ENCODE results near the gene SOX10. TPM values are rescaled to one million over a fixed set of nuclear protein-coding genes. Genes with fewer than 3 reads are reported as not detected.

Gene SOX10
- total RNA-seq, 4 donors from 2014 or later = 0.17 to 0.62 (median 0.59) TPM; not detected in 1

DNA sequence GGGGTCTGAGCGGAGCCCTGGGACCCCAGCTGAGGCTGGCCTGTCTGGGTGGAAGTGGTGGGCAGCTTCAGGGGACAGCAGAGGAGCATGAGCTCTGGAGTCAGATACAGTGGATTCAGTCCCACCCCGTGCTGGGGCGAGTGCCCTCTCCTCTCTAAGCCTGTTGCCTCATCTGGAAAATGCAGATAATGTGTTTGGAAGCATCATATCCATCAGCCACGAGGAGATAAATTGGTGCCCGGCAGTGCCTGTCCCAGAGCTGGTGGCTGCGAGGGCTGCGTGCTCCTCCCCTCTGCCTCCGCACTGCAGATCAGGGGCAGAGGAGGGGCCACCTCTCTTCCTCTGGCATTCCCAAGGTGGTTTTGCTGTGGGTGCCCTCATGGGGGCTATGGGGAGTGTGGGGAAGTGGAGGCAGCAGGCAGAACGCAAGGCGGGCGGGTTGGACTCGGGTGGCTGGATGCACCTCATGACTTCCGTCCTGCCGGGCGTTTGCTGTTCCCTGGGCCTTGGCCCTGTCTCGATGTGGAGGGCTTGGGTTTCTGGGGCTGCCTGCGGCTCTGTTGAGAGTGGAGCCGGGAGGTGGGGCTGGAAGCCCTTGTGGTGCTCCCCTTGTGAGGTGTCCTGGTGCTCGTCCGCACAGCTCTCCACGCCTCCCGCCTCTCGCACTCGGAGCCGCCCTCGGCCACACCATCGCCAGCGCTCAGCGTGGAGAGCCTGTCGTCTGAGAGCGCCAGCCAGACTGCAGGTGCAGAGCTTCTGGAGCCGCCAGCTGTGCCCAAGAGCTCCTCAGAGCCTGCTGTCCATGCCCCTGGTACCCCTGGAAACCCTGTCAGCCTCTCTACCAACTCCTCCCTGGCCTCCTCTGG is 57.4 kb downstream of the SOX10 start:
- Histone ChIP-seq H3K4me3 (no peak overlapping the region), H3K4me1 (no peaks in the 10 kb centered on the region), H3K27ac (no peak overlapping the region), H3K9me3 (no peaks in the 10 kb centered on the region), H3K36me3 (peaks cover 0 to 44% of the 10 kb centered on the region in 2 donors), H3K27me3 (no peaks in the 10 kb centered on the region)
- DNase-seq (no peak), ATAC-seq (no peak)
- in situ Hi-C loops (cut with MboI; ENCODE audit: low sequenced_read_pairs in 4 of 4) (no loop called here), intact Hi-C loops (cut with DNase I; ENCODE audit: low total_unique reads) (no loop called here)
- TF ChIP-seq POLR2A (IDR thresholded peaks at IDR 0.05) = no peak
- TF ChIP-seq, protein P1, sequence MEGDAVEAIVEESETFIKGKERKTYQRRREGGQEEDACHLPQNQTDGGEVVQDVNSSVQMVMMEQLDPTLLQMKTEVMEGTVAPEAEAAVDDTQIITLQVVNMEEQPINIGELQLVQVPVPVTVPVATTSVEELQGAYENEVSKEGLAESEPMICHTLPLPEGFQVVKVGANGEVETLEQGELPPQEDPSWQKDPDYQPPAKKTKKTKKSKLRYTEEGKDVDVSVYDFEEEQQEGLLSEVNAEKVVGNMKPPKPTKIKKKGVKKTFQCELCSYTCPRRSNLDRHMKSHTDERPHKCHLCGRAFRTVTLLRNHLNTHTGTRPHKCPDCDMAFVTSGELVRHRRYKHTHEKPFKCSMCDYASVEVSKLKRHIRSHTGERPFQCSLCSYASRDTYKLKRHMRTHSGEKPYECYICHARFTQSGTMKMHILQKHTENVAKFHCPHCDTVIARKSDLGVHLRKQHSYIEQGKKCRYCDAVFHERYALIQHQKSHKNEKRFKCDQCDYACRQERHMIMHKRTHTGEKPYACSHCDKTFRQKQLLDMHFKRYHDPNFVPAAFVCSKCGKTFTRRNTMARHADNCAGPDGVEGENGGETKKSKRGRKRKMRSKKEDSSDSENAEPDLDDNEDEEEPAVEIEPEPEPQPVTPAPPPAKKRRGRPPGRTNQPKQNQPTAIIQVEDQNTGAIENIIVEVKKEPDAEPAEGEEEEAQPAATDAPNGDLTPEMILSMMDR (IDR thresholded peaks at IDR 0.05 in 4 of 5, conservative IDR thresholded peaks at IDR 0.05 in 1 of 5) = no peak

DNA sequence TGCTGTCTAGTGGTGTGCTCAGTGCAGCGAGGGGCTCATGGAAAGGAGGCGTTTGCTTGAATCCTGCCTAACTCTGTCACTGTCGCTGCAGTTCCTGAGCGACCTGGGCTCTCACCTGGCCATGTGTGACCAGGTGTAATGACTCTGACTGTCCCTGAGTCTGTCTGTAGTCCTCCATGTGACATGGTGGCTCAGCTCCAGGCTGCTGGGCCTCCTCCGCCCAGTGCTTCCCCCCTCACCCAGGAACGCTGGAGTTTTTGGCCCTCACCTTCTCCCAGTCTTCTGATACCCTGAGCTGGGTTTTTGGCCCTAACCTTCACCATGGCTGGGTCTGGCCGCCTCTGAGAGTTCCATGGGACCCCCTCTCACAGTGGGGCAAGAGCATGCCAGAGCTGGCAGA is 58.0 kb downstream of the SOX10 start:
- in situ Hi-C loops (cut with MboI; ENCODE audit: low sequenced_read_pairs in 4 of 4) (no loop called here), intact Hi-C loops (cut with DNase I; ENCODE audit: low total_unique reads) (no loop called here)
- DNase-seq (no peak), ATAC-seq (no peak)
- no peaks in the 10 kb centered on the region for H3K4me1 ChIP-seq
- peaks cover 0 to 44% of the 10 kb centered on the region in 2 donors for H3K36me3 ChIP-seq
- H3K27ac ChIP-seq = no peak overlapping the region
- TF ChIP-seq POLR2A (IDR thresholded peaks at IDR 0.05) = no peak
- TF ChIP-seq, protein P1 (IDR thresholded peaks at IDR 0.05 in 4 of 5, conservative IDR thresholded peaks at IDR 0.05 in 1 of 5) = no peak
- no peak overlapping the region for H3K4me3 ChIP-seq
- no peaks in the 10 kb centered on the region for H3K27me3 ChIP-seq
- no peaks in the 10 kb centered on the region for H3K9me3 ChIP-seq

DNA sequence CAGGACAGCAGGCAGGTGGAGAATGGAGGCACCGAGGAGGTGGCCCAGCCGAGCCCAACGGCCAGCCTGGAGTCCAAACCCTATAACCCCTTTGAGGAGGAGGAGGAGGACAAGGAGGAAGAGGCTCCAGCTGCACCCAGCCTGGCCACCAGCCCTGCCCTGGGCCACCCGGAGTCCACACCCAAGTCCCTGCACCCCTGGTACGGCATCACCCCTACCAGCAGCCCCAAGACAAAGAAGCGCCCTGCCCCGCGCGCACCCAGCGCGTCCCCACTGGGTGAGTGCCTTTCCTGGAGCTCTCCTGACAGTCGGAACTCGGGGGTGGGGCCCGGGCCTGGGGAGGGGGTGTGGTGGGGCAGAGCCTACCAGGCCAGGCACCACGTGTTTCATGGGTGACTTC is 58.6 kb downstream of the SOX10 start:
- in situ Hi-C loops (cut with MboI; ENCODE audit: low sequenced_read_pairs in 4 of 4) (no loop called here), intact Hi-C loops (cut with DNase I; ENCODE audit: low total_unique reads) (no loop called here)
- TF ChIP-seq, protein P1 (IDR thresholded peaks at IDR 0.05 in 4 of 5, conservative IDR thresholded peaks at IDR 0.05 in 1 of 5) = no peak
- TF ChIP-seq POLR2A (IDR thresholded peaks at IDR 0.05) = no peak
- H3K9me3 ChIP-seq = no peaks in the 10 kb centered on the region
- no peak for DNase-seq
- no peaks in the 10 kb centered on the region for H3K27me3 ChIP-seq
- H3K27ac ChIP-seq = no peak overlapping the region
- ATAC-seq = no peak
- no peak overlapping the region for H3K4me3 ChIP-seq
- H3K36me3 ChIP-seq = peaks cover 0 to 44% of the 10 kb centered on the region in 2 donors
- H3K4me1 ChIP-seq = no peaks in the 10 kb centered on the region

DNA sequence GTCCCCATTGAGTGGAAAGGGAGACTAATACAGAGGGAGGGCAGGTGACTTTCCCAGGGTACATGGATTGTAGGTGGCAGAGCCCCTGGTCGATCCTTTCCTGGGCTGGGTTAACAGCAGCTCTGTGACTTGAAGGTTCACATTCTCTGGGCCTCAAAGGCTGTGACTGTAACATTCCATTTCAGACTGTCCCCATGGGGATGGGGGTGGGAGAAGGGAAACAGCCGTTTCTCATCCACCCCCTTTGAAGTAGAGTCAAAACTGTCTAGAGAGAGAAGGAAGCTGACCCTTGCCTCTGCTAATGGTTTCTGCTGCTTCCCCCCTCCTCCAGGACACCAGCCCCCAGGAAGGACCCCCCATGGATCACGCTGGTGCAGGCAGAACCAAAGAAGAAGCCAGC is 59.0 kb downstream of the SOX10 start:
- intact Hi-C loops (cut with DNase I; ENCODE audit: low total_unique reads) = no loop called here

DNA sequence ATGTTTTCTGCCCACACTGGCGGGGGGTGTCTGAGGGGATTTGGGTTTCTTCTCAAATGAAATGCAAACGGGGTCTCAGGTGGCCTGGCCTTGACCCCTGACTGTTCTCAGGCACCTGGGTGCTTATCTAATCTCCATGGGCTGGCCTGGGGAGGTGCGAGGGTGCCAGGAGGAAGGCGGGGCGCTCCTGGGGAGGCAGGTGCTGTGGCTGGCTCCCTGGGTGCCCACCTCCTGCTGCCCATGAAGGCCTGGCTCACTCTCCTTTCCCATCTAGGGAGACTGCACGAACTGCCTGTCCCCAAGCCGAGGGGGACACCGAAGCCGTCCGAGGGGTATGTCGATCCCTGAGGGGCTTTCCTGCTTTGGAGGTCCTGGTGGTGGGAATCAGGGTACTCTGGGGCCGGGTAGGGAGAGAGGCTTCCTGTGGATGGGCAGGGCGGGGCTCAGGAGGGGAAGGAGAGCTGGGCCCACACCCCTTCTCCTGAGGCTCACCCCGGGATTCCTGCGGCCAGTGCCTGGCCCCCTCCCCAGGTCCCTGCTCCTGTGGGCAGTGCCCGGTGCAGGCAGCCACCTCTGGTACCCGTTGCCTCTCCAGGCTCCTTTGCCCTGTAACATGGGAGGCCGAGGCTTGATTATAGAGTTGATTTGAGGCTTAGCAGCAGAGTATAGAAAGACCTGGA is 59.8 kb downstream of the SOX10 start:
- DNase-seq (no peak), ATAC-seq (no peak)
- no peak for TF ChIP-seq POLR2A (IDR thresholded peaks at IDR 0.05)
- TF ChIP-seq, protein P1 (IDR thresholded peaks at IDR 0.05 in 4 of 5, conservative IDR thresholded peaks at IDR 0.05 in 1 of 5) = no peak
- intact Hi-C loops (cut with DNase I; ENCODE audit: low total_unique reads) = no loop called here
- Histone ChIP-seq H3K36me3 (peaks cover 0 to 53% of the 10 kb centered on the region in 2 donors), H3K4me3 (no peak overlapping the region), H3K4me1 (no peaks in the 10 kb centered on the region), H3K27ac (no peak overlapping the region), H3K27me3 (no peaks in the 10 kb centered on the region), H3K9me3 (no peaks in the 10 kb centered on the region)
- in situ Hi-C loops (cut with MboI; ENCODE audit: low sequenced_read_pairs in 4 of 4) = no loop called here

More for the DNA sequence above, 59.0 kb downstream of the SOX10 start:
- Histone ChIP-seq H3K4me1 (no peaks in the 10 kb centered on the region), H3K9me3 (no peaks in the 10 kb centered on the region), H3K27me3 (no peaks in the 10 kb centered on the region), H3K36me3 (peaks cover 0 to 45% of the 10 kb centered on the region in 2 donors), H3K4me3 (no peak overlapping the region), H3K27ac (no peak overlapping the region)
- in situ Hi-C loops (cut with MboI; ENCODE audit: low sequenced_read_pairs in 4 of 4) = no loop called here
- TF ChIP-seq POLR2A (IDR thresholded peaks at IDR 0.05) = no peak
- ATAC-seq = no peak
- DNase-seq = no peak
